ENCODE data around the gene NCEH1.
"Not testable (repeated sequence)": the region's sequence is repeated elsewhere in the genome, so short reads cannot be mapped to it uniquely, and the experiment has no call there.

The NCEH1 gene

DNA sequence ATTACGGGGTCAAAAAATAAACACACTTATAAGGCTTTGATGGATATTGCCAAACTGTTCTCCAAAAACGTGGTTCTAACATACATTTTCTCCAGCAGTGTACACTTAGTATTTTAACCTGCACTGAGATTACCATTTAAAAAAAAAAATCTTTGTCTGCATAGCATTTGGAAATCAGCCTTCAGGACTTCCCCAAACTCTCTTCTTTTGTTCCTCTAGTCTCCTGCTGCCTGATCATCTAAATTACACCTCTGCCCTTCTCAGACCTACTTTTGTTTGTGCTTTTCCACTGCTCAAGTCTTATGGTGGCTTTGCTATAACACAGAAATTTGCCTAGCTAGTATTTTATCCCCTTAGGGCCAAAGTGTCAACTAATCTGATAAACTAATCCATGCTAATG is 3.8 kb downstream of the NCEH1 start:
- H3K79me2 ChIP-seq (ENCODE audit: insufficient read depth, low read length) = peaks cover 30% of the 10 kb centered on the region
- peak overlapping the region; percentile 21 for H3K4me2 ChIP-seq (ENCODE audit: low read depth, low read length, poor library complexity, severe bottlenecking)

DNA sequence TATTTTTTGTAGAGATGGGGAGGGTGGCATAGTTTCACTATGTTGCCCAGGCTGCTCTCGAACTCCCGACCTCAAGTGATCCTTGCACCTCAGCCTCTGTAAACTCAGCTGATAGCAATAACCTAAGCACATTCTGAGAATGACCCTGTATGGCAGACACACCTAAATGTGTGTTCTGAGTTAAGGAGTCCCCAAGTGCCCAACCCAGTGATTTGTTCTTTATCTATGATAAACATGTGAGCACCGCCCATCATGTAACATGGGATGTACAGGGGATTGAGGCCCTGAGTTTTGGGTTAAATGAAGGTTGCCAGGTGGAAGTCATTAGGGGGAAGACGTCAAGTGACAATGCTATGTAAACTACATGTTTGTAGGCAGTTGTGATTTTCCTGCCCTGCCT is 5.7 kb downstream of the NCEH1 start:
- H3K27me3 ChIP-seq (ENCODE audit: insufficient read depth, low read length, poor library complexity, severe bottlenecking) = no peaks in the 10 kb centered on the region
- H3K4me3 ChIP-seq (ENCODE audit: low read length, poor library complexity, severe bottlenecking) = no peak overlapping the region
- H3K79me2 ChIP-seq (ENCODE audit: insufficient read depth, low read length) = peaks cover 25% of the 10 kb centered on the region

More for the DNA sequence above, 3.8 kb downstream of the NCEH1 start:
- H2AFZ ChIP-seq (ENCODE audit: low read length) = no peak overlapping the region
- no peaks in the 10 kb centered on the region for H3K27me3 ChIP-seq (ENCODE audit: insufficient read depth, low read length, poor library complexity, severe bottlenecking)
- TF ChIP-seq, protein P1, sequence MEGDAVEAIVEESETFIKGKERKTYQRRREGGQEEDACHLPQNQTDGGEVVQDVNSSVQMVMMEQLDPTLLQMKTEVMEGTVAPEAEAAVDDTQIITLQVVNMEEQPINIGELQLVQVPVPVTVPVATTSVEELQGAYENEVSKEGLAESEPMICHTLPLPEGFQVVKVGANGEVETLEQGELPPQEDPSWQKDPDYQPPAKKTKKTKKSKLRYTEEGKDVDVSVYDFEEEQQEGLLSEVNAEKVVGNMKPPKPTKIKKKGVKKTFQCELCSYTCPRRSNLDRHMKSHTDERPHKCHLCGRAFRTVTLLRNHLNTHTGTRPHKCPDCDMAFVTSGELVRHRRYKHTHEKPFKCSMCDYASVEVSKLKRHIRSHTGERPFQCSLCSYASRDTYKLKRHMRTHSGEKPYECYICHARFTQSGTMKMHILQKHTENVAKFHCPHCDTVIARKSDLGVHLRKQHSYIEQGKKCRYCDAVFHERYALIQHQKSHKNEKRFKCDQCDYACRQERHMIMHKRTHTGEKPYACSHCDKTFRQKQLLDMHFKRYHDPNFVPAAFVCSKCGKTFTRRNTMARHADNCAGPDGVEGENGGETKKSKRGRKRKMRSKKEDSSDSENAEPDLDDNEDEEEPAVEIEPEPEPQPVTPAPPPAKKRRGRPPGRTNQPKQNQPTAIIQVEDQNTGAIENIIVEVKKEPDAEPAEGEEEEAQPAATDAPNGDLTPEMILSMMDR (conservative IDR thresholded peaks at IDR 0.05; ENCODE audit: low read length) = no peak
- no peak for TF ChIP-seq EZH2phosphoT487 (IDR thresholded peaks at IDR 0.05; ENCODE audit: borderline replicate concordance)
- no peaks in the 10 kb centered on the region for H3K9me2 ChIP-seq (replicated peaks; ENCODE audit: low read depth, low read length)
- no peaks in the 10 kb centered on the region for H3K36me3 ChIP-seq (ENCODE audit: insufficient read depth, low read length)
- no peaks in the 10 kb centered on the region for H3K9me3 ChIP-seq (ENCODE audit: insufficient read depth, low read depth, low read length)
- peaks cover 22% of the 10 kb centered on the region for H3K4me1 ChIP-seq (ENCODE audit: insufficient read depth, low read length, poor library complexity, severe bottlenecking)
- H4K20me1 ChIP-seq (ENCODE audit: insufficient read depth, low read length, poor library complexity, severe bottlenecking) = peaks cover 6% of the 10 kb centered on the region
- no peak overlapping the region for H3K9ac ChIP-seq (ENCODE audit: low read depth, low read length, poor library complexity, severe bottlenecking)
- H3F3A ChIP-seq (ENCODE audit: low read depth) = no peaks in the 10 kb centered on the region
- no peak overlapping the region for H3K4me3 ChIP-seq (ENCODE audit: low read length, poor library complexity, severe bottlenecking)

DNA sequence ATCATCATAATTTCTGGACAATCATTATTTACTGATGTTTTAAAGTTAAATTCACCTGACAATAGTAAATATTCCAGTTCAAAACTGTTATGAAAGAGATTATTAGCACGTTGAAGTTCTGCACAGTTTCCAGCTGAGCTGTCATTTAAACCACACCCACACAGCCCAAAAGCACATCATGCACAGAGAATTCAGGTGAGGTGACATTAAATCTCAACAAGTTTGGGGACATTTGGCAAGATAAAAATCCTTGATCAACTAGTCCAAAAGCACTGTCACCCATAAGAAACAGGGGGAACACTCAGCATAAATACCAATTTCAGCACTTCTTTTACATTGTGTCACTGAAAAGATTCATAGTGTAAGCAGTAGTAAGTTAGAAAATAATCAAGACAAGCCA is 6.9 kb downstream of the NCEH1 start:
- H3K4me3 ChIP-seq (ENCODE audit: low read length, poor library complexity, severe bottlenecking) = no peak overlapping the region
- no peaks in the 10 kb centered on the region for H3F3A ChIP-seq (ENCODE audit: low read depth)
- H3K27me3 ChIP-seq (ENCODE audit: insufficient read depth, low read length, poor library complexity, severe bottlenecking) = no peaks in the 10 kb centered on the region
- peaks cover 9% of the 10 kb centered on the region for H3K4me1 ChIP-seq (ENCODE audit: insufficient read depth, low read length, poor library complexity, severe bottlenecking)
- TF ChIP-seq, protein P1 (conservative IDR thresholded peaks at IDR 0.05; ENCODE audit: low read length) = no peak
- TF ChIP-seq EZH2phosphoT487 (IDR thresholded peaks at IDR 0.05; ENCODE audit: borderline replicate concordance) = no peak
- no peak overlapping the region for H2AFZ ChIP-seq (ENCODE audit: low read length)
- no peaks in the 10 kb centered on the region for H3K9me2 ChIP-seq (replicated peaks; ENCODE audit: low read depth, low read length)
- H3K79me2 ChIP-seq (ENCODE audit: insufficient read depth, low read length) = peaks cover 13% of the 10 kb centered on the region
- H3K4me2 ChIP-seq (ENCODE audit: low read depth, low read length, poor library complexity, severe bottlenecking) = no peak overlapping the region
- no peaks in the 10 kb centered on the region for H4K20me1 ChIP-seq (ENCODE audit: insufficient read depth, low read length, poor library complexity, severe bottlenecking)
- H3K36me3 ChIP-seq (ENCODE audit: insufficient read depth, low read length) = no peaks in the 10 kb centered on the region
- H3K9me3 ChIP-seq (ENCODE audit: insufficient read depth, low read depth, low read length) = no peaks in the 10 kb centered on the region
- no peak overlapping the region for H3K9ac ChIP-seq (ENCODE audit: low read depth, low read length, poor library complexity, severe bottlenecking)

More for the DNA sequence above, 5.7 kb downstream of the NCEH1 start:
- H2AFZ ChIP-seq (ENCODE audit: low read length) = no peak overlapping the region
- H3K9me2 ChIP-seq (replicated peaks; ENCODE audit: low read depth, low read length) = no peaks in the 10 kb centered on the region
- no peak overlapping the region for H3K4me2 ChIP-seq (ENCODE audit: low read depth, low read length, poor library complexity, severe bottlenecking)
- H4K20me1 ChIP-seq (ENCODE audit: insufficient read depth, low read length, poor library complexity, severe bottlenecking) = peaks cover 6% of the 10 kb centered on the region
- H3K4me1 ChIP-seq (ENCODE audit: insufficient read depth, low read length, poor library complexity, severe bottlenecking) = peaks cover 19% of the 10 kb centered on the region
- no peaks in the 10 kb centered on the region for H3F3A ChIP-seq (ENCODE audit: low read depth)
- TF ChIP-seq, protein P1 (conservative IDR thresholded peaks at IDR 0.05; ENCODE audit: low read length) = no peak
- no peak for TF ChIP-seq EZH2phosphoT487 (IDR thresholded peaks at IDR 0.05; ENCODE audit: borderline replicate concordance)
- H3K9me3 ChIP-seq (ENCODE audit: insufficient read depth, low read depth, low read length) = no peaks in the 10 kb centered on the region
- no peaks in the 10 kb centered on the region for H3K36me3 ChIP-seq (ENCODE audit: insufficient read depth, low read length)
- H3K9ac ChIP-seq (ENCODE audit: low read depth, low read length, poor library complexity, severe bottlenecking) = no peak overlapping the region

DNA sequence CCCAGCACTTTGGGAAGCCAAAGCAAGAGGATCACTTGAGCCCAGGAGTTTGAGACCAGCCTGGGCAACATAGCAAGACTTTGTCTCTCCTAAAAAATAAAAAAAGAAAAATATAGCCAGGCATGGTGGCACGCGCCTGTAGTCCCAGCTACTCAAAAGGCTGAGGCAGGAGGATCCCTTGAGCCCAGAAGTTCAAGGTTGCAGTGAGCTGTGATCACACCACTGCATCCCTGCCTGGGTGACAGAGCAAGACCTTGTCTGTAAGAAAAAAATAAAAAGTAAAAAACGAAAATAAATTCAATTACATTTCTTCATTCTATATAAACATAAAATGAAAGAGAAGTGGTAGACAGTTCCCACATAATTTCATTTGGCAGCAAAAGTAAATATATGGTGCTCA is 8.1 kb downstream of the NCEH1 start:
- H3K9me2 ChIP-seq (replicated peaks; ENCODE audit: low read depth, low read length); H3F3A ChIP-seq (ENCODE audit: low read depth); H3K36me3 ChIP-seq (ENCODE audit: insufficient read depth, low read length); H3K9me3 ChIP-seq (ENCODE audit: insufficient read depth, low read depth, low read length); H2AFZ ChIP-seq (ENCODE audit: low read length); H3K79me2 ChIP-seq (ENCODE audit: insufficient read depth, low read length); H4K20me1 ChIP-seq (ENCODE audit: insufficient read depth, low read length, poor library complexity, severe bottlenecking); H3K9ac ChIP-seq (ENCODE audit: low read depth, low read length, poor library complexity, severe bottlenecking); H3K27me3 ChIP-seq (ENCODE audit: insufficient read depth, low read length, poor library complexity, severe bottlenecking); H3K4me2 ChIP-seq (ENCODE audit: low read depth, low read length, poor library complexity, severe bottlenecking); H3K4me1 ChIP-seq (ENCODE audit: insufficient read depth, low read length, poor library complexity, severe bottlenecking); H3K4me3 ChIP-seq (ENCODE audit: low read length, poor library complexity, severe bottlenecking): not testable (repeated sequence)
